Activated naive CD4-positive, alpha-beta T cell treated with anti-CD3 and anti-CD28 coated beads, Interleukin-2, amount 50 U/mL, for 24 hours (primary cell): Measurements from ENCODE around the gene GOLGA6B.
"Not testable (repeated sequence)": the region's sequence is repeated elsewhere in the genome, so short reads cannot be mapped to it uniquely, and the experiment has no call there.

Experiments
- H3K27ac Mint-ChIP-seq: one replicate; pipeline ENCODE4 v1.8.0; 2021; ENCODE audit warnings: mild to moderate bottlenecking, mixed read lengths
- H3K27me3 Mint-ChIP-seq: one replicate; pipeline ENCODE4 v1.8.0; 2021; ENCODE audit warnings: mixed read lengths
- H3K36me3 Mint-ChIP-seq: one replicate; pipeline ENCODE4 v1.8.0; 2021; ENCODE audit warnings: mixed read lengths
- H3K4me1 Mint-ChIP-seq: one replicate; pipeline ENCODE4 v1.8.0; 2021; ENCODE audit warnings: mixed read lengths
- H3K4me3 Mint-ChIP-seq: one replicate; pipeline ENCODE4 v1.8.0; 2021; ENCODE audit warnings: mild to moderate bottlenecking, mixed read lengths
- H3K9me3 Mint-ChIP-seq: one replicate; pipeline ENCODE4 v1.8.0; 2021; ENCODE audit warnings: mixed read lengths

The GOLGA6B gene

DNA sequence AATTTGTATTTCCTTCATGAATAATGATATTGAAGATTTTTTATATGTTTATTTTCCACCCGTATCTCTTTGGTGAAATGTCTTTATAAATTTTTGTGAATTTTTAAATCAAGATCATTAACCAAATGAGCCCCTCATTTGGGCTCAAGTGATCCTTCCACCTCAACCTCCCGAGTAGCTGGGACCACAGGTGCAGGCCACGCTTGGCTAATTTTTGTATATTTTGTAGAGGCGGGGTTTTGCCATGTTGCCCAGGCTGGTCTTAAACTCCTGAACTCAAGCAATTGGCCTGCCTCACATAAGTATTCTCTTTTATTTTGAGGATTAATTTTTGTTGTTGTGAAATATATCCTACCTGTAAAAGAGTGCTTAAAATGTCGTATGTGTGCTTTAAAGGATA is 36.4 kb downstream of the GOLGA6B start:
- Mint-ChIP-seq H3K4me1 (peaks cover 34% of the 10 kb centered on the region), H3K27me3 (no peaks in the 10 kb centered on the region), H3K36me3 (peaks cover 5% of the 10 kb centered on the region), H3K27ac (no peak overlapping the region), H3K9me3 (no peaks in the 10 kb centered on the region), H3K4me3 (no peak overlapping the region)

DNA sequence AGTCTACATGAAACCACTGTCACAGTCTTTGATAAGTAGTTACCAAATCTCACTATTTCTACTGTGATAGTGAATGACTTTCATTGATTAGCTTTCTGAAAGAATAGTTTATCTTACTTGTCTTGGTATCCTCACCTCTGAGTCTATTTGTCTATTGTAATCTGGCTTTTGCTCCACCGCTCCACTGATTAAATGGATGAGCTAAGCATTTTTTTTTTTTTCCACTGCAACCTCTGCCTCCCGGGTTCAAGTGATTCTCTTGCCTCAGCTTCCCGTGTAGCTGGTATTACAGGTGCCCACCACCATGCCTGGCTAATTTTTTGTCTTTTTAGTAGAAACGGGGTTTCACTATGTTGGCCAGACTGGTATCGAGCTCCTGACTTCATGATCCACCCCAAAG is 44.4 kb downstream of the GOLGA6B start:
- H3K27me3 Mint-ChIP-seq = no peaks in the 10 kb centered on the region

DNA sequence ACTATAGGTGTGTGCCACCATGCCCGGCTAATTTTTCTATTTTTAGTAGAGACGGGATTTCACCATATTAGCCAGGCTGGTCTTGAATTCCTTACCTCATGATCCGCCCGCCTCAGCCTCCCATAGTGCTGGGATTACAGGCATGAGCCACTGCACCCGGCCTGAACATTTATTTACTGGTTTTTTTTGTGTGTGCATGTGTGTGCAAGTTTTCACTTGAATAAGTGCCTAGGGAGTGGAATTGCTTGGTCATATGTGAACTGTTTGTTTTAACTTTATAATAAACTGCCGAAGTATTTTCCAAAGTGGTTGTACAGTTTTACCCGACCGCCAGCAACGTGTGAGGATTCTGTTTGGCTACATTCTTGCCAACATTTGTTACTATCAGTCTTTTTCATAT is 45.6 kb downstream of the GOLGA6B start:
- peaks cover 17% of the 10 kb centered on the region for H3K4me1 Mint-ChIP-seq
- H3K36me3 Mint-ChIP-seq = peaks cover 8% of the 10 kb centered on the region
- H3K9me3 Mint-ChIP-seq = no peaks in the 10 kb centered on the region
- H3K4me3 Mint-ChIP-seq = no peak overlapping the region
- H3K27me3 Mint-ChIP-seq = no peaks in the 10 kb centered on the region
- no peak overlapping the region for H3K27ac Mint-ChIP-seq

More for the DNA sequence above, 44.4 kb downstream of the GOLGA6B start:
- no peak overlapping the region for H3K4me3 Mint-ChIP-seq
- no peak overlapping the region for H3K27ac Mint-ChIP-seq
- no peaks in the 10 kb centered on the region for H3K9me3 Mint-ChIP-seq
- peaks cover 24% of the 10 kb centered on the region for H3K4me1 Mint-ChIP-seq
- peaks cover 10% of the 10 kb centered on the region for H3K36me3 Mint-ChIP-seq

DNA sequence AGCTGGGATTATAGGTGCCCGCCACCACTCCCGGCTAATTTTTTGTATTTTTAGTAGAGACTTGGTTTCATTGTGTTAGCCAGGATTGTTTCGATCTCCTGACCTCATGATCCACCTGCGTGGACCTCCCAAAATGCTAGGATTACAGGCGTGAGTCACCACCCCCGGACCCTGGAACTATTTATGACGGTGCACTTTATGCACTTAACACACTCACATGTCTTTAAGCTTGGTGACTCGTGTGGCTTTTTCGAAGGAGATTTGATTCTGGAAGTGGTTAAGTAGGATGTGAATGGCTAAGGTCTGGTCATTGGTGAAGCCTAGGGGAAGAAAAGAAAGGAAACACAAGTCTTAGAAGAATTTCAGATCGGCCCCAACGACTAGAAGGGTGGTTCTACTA is 51.8 kb downstream of the GOLGA6B start:
- Mint-ChIP-seq H3K27me3 (no peaks in the 10 kb centered on the region), H3K36me3 (peaks cover 6% of the 10 kb centered on the region), H3K4me3 (no peak overlapping the region), H3K4me1 (peaks cover 13% of the 10 kb centered on the region), H3K9me3 (no peaks in the 10 kb centered on the region), H3K27ac (no peak overlapping the region)

DNA sequence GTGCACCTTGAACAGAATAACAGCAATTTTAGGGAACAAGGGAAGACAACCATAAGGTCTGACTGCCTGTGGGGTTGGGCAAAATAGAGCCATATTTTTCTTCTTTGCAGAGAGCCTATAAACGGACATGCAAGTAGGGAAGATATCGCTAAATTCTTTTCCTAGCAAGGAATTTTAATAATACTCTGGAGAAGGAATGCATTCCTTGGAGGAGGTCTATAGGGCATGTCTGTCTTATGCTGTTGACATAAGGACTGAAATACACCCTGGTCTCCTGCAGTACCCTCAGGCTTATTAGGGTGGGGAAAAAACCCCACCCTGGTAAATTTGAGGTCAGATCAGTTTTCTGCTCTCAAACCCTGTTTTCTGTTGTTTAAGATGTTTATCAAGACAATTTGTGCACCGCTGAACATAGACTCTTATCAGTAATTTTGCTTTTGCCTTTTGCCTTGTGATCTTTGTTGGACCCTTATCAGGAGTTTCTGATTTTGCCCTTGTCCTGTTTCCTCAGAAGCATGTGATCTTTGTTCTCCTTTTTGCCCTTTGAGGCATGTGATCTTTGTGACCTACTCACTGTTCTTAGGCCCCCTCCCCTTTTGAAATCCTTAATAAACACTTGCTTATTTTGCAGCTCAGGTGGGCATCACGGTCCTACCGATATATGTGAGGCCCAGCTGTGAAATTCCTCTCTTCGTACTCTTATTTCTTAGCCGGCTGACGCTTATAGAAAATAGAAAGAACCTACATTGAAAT is 54.2 kb downstream of the GOLGA6B start:
- not testable (repeated sequence) for H3K27me3 Mint-ChIP-seq, H3K4me3 Mint-ChIP-seq, H3K27ac Mint-ChIP-seq, H3K9me3 Mint-ChIP-seq, H3K36me3 Mint-ChIP-seq
- H3K4me1 Mint-ChIP-seq = peaks cover 12% of the 10 kb centered on the region
